LNCAP (cell line): ENCODE results near the gene SLC34A1.

Experiments used
- TF ChIP-seq, protein P1 (sequence below): fragments of 450-650 bp; IDR thresholded peaks from 2 replicates; pipeline ENCODE4 v1.5.1; 2017; ENCODE audit warnings: mild to moderate bottlenecking

The SLC34A1 gene

GRCh38 chr5:177372910-177373309 is 11.3 kb upstream of the SLC34A1 start:
- TF ChIP-seq, protein P1, sequence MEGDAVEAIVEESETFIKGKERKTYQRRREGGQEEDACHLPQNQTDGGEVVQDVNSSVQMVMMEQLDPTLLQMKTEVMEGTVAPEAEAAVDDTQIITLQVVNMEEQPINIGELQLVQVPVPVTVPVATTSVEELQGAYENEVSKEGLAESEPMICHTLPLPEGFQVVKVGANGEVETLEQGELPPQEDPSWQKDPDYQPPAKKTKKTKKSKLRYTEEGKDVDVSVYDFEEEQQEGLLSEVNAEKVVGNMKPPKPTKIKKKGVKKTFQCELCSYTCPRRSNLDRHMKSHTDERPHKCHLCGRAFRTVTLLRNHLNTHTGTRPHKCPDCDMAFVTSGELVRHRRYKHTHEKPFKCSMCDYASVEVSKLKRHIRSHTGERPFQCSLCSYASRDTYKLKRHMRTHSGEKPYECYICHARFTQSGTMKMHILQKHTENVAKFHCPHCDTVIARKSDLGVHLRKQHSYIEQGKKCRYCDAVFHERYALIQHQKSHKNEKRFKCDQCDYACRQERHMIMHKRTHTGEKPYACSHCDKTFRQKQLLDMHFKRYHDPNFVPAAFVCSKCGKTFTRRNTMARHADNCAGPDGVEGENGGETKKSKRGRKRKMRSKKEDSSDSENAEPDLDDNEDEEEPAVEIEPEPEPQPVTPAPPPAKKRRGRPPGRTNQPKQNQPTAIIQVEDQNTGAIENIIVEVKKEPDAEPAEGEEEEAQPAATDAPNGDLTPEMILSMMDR: no peak

DNA sequence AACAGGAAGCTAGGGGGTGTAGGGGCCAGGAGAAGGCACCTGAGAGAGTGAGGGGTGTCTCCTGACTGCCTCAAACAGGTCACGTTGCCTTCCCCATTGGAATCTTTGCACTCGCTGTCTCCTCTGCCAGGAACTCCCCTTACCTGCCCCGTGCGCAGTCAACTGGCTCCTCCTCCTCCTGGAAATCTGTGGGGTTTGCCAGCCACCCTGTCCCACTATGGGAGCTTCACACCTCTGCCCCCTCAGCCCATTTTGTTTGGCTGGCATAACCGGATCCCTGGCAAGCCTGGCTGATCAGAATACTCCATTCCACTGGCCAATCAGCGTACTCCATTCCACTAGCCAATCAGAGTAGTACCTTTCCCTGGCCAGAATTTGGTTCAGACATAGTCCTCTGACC is 10.4 kb upstream of the SLC34A1 start:
- TF ChIP-seq, protein P1: no peak

GRCh38 chr5:177374211-177374610 is 10.0 kb upstream of the SLC34A1 start:
- TF ChIP-seq, protein P1: no peak

DNA sequence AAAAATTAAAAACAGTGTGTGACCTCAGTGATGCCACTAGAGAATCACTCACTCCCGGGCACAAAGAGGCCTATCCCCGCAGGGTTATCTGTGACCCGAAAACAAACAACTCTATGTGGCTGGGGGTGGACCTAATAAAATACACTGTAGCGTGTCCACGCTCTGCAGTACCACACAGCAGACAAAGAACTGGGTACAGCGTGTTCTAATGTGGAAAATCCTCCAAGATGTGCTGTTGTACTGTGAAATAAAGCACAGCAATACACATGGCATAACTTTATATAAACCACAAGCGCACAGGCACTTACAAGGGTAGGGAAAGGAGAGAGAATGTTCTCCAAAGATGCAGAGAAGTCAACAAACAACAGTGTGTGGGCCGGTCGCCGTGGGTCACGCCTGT is 8.1 kb upstream of the SLC34A1 start:
- TF ChIP-seq, protein P1: no peak

GRCh38 chr5:177377851-177378776 is 6.1 kb upstream of the SLC34A1 start:
- TF ChIP-seq, protein P1: no peak

GRCh38 chr5:177378884-177379883 is 5.0 kb upstream of the SLC34A1 start:
- TF ChIP-seq, protein P1: no peak

DNA sequence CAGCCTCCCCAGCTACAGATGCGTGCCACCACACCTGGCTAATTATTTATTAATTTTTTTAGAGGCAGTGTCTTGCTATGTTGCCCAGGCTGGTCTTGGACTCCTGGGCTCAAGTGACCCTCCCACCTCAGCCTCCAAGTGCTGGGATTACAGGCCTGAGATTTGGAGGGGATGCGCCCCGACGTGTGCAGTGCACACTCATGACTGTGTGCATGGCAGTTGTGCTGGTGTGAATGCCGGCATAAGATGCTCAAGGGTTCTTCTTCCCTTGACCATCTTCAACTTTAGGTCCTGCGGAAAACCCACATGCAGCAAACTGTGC is 3.5 kb upstream of the SLC34A1 start:
- TF ChIP-seq, protein P1: no peak
